Caco-2 (cell line): ENCODE data around the gene PHF12. TPM values are rescaled to one million over a fixed set of nuclear protein-coding genes. Genes with fewer than 3 reads are reported as not detected.
A peak's percentile ranks its signal among the peaks of the same experiment; 100 is the strongest.

Source experiments
- BruUV-seq: library from RNA; stranded (reverse); fragments of 400-500 nt; replicated peaks from 2 replicates; lab custom pipeline; 2021; lab: Mats Ljungman, UMichigan
- CTCF ChIA-PET: fragments of 300-600 bp; sonication (Branson Sonifier 250); formaldehyde crosslinking; loops from one replicate; lab custom pipeline; 2022; ENCODE audit warnings: antibody characterized with exemption; lab: Charles Lee
- POLR2A ChIA-PET: fragments of 300-600 bp; sonication (Branson Sonifier 250); formaldehyde crosslinking; loops from one replicate; lab custom pipeline; 2022; ENCODE audit warnings: antibody characterized with exemption; lab: Charles Lee
- DNase-seq, 2 experiments: peaks; one replicate each; pipeline versions ENCODE4 v3.0.0 to v3.0.0-alpha.2; 2020 to 2022
- H3K27me3 ChIP-seq: replicated peaks from 2 replicates; pipeline ENCODE4 v1.6.0; 2011; ENCODE audit warnings: low read length; ENCODE audit not compliant: control insufficient read depth, insufficient read depth
- H3K36me3 ChIP-seq: 2 replicates; pipeline ENCODE4 v1.5.1; 2011; ENCODE audit warnings: low read length; ENCODE audit not compliant: control insufficient read depth, insufficient read depth
- H3K4me1 ChIP-seq: fragments of 250-450 bp; sonication (Bioruptor Pico); 2 replicates; pipeline ENCODE4 v1.5.1; 2020; ENCODE audit warnings: mild to moderate bottlenecking
- H3K4me3 ChIP-seq: 2 replicates; pipeline ENCODE4 v1.5.1; 2011; ENCODE audit warnings: low read depth, mild to moderate bottlenecking, control low read depth, low read length
- H3K9me3 ChIP-seq: fragments of 250-450 bp; sonication (Bioruptor Pico); 2 replicates; pipeline ENCODE4 v1.5.1; 2020; ENCODE audit warnings: mild to moderate bottlenecking, moderate library complexity
- H3K27ac Mint-ChIP-seq: one replicate; pipeline ENCODE4 v1.8.0; 2022; ENCODE audit warnings: mixed read lengths; ENCODE audit not compliant: unreplicated experiment
- H3K27me3 Mint-ChIP-seq: one replicate; pipeline ENCODE4 v1.8.0; 2022; ENCODE audit warnings: mixed read lengths; ENCODE audit not compliant: insufficient read depth, unreplicated experiment
- H3K36me3 Mint-ChIP-seq: one replicate; pipeline ENCODE4 v1.8.0; 2022; ENCODE audit warnings: mild to moderate bottlenecking, mixed read lengths; ENCODE audit not compliant: insufficient read depth, unreplicated experiment
- H3K4me1 Mint-ChIP-seq: one replicate; pipeline ENCODE4 v1.8.0; 2022; ENCODE audit warnings: low read depth, mixed read lengths; ENCODE audit not compliant: unreplicated experiment
- H3K4me3 Mint-ChIP-seq: one replicate; pipeline ENCODE4 v1.8.0; 2022; ENCODE audit warnings: mild to moderate bottlenecking, moderate library complexity, mixed read lengths; ENCODE audit not compliant: unreplicated experiment
- H3K9me3 Mint-ChIP-seq: one replicate; pipeline ENCODE4 v1.8.0; 2022; ENCODE audit warnings: mixed read lengths; ENCODE audit not compliant: unreplicated experiment
- CTCF ChIP-seq, 2 experiments: fragments of 200-600 bp in 1 of 2; IDR thresholded peaks; 1 replicate in 1 of 2; 2 replicates in 1 of 2; pipeline versions ENCODE4 v1.5.1 to v1.8.0; 2011 to 2022; ENCODE audit warnings: antibody characterized with exemption in 1 of 2, control low read depth in 1 of 2, inconsistent platforms in 1 of 2, low read depth in 1 of 2, low read length in 1 of 2, mild to moderate bottlenecking in 1 of 2, moderate library complexity in 1 of 2; ENCODE audit not compliant: insufficient read depth in 1 of 2, severe bottlenecking in 1 of 2, unreplicated experiment in 1 of 2
- intact Hi-C: fragments of 100-400 bp; cut with micrococcal nuclease; formaldehyde crosslinking; loops from one replicate; pipeline ENCODE4 v1.10.0; 2022; ENCODE audit not compliant: unreplicated experiment
- total RNA-seq: library from RNA; stranded (reverse); gene quantifications from 2 replicates; pipeline ENCODE4 v1.2.3, GENCODE V29; 2022

Gene PHF12
- total RNA-seq, 1 experiment from 2014 or later, result 49.9 TPM

GRCh38 chr17:28916302-28916934 lies 34.9 kb downstream of the PHF12 start:
- peak; percentile 60 to 66 for TF ChIP-seq CTCF (IDR thresholded peaks at IDR 0.05; ENCODE audit: insufficient read depth in 1 of 2, low read depth in 1 of 2, low read length in 1 of 2, severe bottlenecking in 1 of 2, unreplicated experiment in 1 of 2)
- no peaks in the 10 kb centered on the region for H3K9me3 Mint-ChIP-seq
- Histone ChIP-seq H3K27me3 (no peaks in the 10 kb centered on the region), H3K36me3 (peaks cover 5% of the 10 kb centered on the region), H3K9me3 (no peaks in the 10 kb centered on the region), H3K4me1 (no peaks in the 10 kb centered on the region), H3K4me3 (no peak overlapping the region)
- no peaks in the 10 kb centered on the region for H3K4me1 Mint-ChIP-seq
- H3K27me3 Mint-ChIP-seq, result no peaks in the 10 kb centered on the region
- POLR2A ChIA-PET, result no interaction called here
- no peak overlapping the region for H3K4me3 Mint-ChIP-seq
- peaks cover 93% of the 10 kb centered on the region for H3K36me3 Mint-ChIP-seq
- no TSS peak for BruUV-seq
- no peak overlapping the region for H3K27ac Mint-ChIP-seq
- intact Hi-C loops, result loop anchor here (1.0 kb wide), 1 partner anchor 189 kb away; no protein-coding TSS in a partner anchor
- CTCF ChIA-PET, result interaction anchor here (1.0 to 1.2 kb wide), 3 partner anchors 10 to 189 kb away, joined by 3 to 4 read pairs (median 3); no protein-coding TSS in a partner anchor
- peak in 1 of 2 experiments; percentile 54 for DNase-seq

DNA sequence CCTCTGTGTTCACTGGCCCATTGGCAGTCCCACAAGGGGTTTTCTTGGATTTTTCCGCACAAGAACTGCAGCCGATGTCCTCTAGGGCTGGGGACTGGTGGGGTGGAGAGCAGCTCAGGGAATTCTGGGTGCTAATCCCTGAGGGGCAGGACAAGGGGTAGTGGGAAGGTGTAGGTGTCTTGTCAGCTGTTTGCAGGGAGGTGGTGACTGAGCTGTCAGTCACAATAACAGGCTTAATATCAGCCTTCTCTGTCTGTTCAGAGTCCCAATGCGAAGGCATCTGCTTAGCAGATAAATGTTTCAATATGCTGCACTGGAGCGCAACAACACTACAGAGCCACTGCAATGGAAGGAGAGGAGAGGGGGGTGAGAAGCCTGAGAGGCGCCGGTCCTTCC lies 38.4 kb downstream of the PHF12 start:
- Mint-ChIP-seq H3K4me3 (no peak overlapping the region), H3K9me3 (no peaks in the 10 kb centered on the region), H3K27me3 (no peaks in the 10 kb centered on the region), H3K27ac (no peak overlapping the region), H3K4me1 (no peaks in the 10 kb centered on the region), H3K36me3 (peaks cover 92% of the 10 kb centered on the region)
- BruUV-seq, result no TSS peak
- Histone ChIP-seq H3K27me3 (no peaks in the 10 kb centered on the region), H3K4me1 (no peaks in the 10 kb centered on the region), H3K9me3 (no peaks in the 10 kb centered on the region), H3K36me3 (peaks cover 8% of the 10 kb centered on the region), H3K4me3 (no peak overlapping the region)
- ChIA-PET POLR2A (no interaction called here), CTCF (interaction anchor here (1.1 kb wide), 1 partner anchor 10 kb away, joined by 4 read pairs; the partner anchor contains the start of gene DHRS13)
- no peak for DNase-seq
- TF ChIP-seq CTCF (IDR thresholded peaks at IDR 0.05; ENCODE audit: insufficient read depth in 1 of 2, low read depth in 1 of 2, low read length in 1 of 2, severe bottlenecking in 1 of 2, unreplicated experiment in 1 of 2), result no peak
- intact Hi-C loops, result no loop called here

GRCh38 chr17:28912281-28912937 lies 38.9 kb downstream of the PHF12 start:
- H3K27me3 ChIP-seq, result no peaks in the 10 kb centered on the region
- H3K4me3 ChIP-seq, result no peak overlapping the region
- BruUV-seq, result no TSS peak
- peaks cover 92% of the 10 kb centered on the region for H3K36me3 Mint-ChIP-seq
- CTCF ChIA-PET, result interaction anchor here (1.1 kb wide), 1 partner anchor 9 kb away, joined by 4 read pairs; the partner anchor contains the start of gene DHRS13
- intact Hi-C loops, result no loop called here
- no peak for DNase-seq
- no peaks in the 10 kb centered on the region for H3K4me1 ChIP-seq
- H3K27ac Mint-ChIP-seq, result no peak overlapping the region
- TF ChIP-seq CTCF (IDR thresholded peaks at IDR 0.05; ENCODE audit: insufficient read depth in 1 of 2, low read depth in 1 of 2, low read length in 1 of 2, severe bottlenecking in 1 of 2, unreplicated experiment in 1 of 2), result peak in 1 of 2 experiments; percentile 6
- H3K4me1 Mint-ChIP-seq, result no peaks in the 10 kb centered on the region
- H3K9me3 Mint-ChIP-seq, result no peaks in the 10 kb centered on the region
- H3K27me3 Mint-ChIP-seq, result no peaks in the 10 kb centered on the region
- H3K9me3 ChIP-seq, result no peaks in the 10 kb centered on the region
- H3K4me3 Mint-ChIP-seq, result no peak overlapping the region
- POLR2A ChIA-PET, result no interaction called here
- peaks cover 8% of the 10 kb centered on the region for H3K36me3 ChIP-seq
